GM03348 (cell line): ENCODE results near the gene BCAP31.

ENCODE experiments used
- DNase-seq: peaks from one replicate; pipeline ENCODE4 v3.0.0; 2012; ENCODE audit warnings: low spot score

Gene BCAP31

GRCh38 chrX:153673428-153674218 is 50.6 kb downstream of the BCAP31 start, which contains the start of gene PNCK:
Gene PNCK (minus strand): TSS chrX:153673813. CDS start chrX:153673076, 737 bp downstream.
- no peak for DNase-seq

GRCh38 chrX:153672531-153673427 is 51.4 kb downstream of the BCAP31 start:
- no peak for DNase-seq

- DNase-seq = no peak
These were observed 52.3 kb downstream of the BCAP31 start for GRCh38 chrX:153671589-153672530.

GRCh38 chrX:153670748-153671588 is 53.2 kb downstream of the BCAP31 start:
- no peak for DNase-seq

- DNase-seq = no peak
These were observed 54.1 kb downstream of the BCAP31 start for GRCh38 chrX:153669901-153670731.

- DNase-seq = peak; percentile 66
These were observed 54.9 kb downstream of the BCAP31 start for GRCh38 chrX:153669174-153669890.

GRCh38 chrX:153668423-153669173 is 55.6 kb downstream of the BCAP31 start:
- no peak for DNase-seq

- DNase-seq = peak; percentile 82
These were observed 56.2 kb downstream of the BCAP31 start for GRCh38 chrX:153667956-153668396.

GRCh38 chrX:153667281-153667955 is 56.8 kb downstream of the BCAP31 start:
- no peak for DNase-seq

- DNase-seq = no peak
These were observed 58.4 kb downstream of the BCAP31 start for GRCh38 chrX:153665726-153666306.

- no peak for DNase-seq
These were observed 61.9 kb downstream of the BCAP31 start for GRCh38 chrX:153662266-153662665.

- no peak for DNase-seq
These were observed 64.9 kb downstream of the BCAP31 start for GRCh38 chrX:153659268-153659667.

GRCh38 chrX:153657161-153657560 is 67.0 kb downstream of the BCAP31 start:
- no peak for DNase-seq

- no peak for DNase-seq
These were observed 70.6 kb downstream of the BCAP31 start for GRCh38 chrX:153653556-153653955.

GRCh38 chrX:153651540-153652079 is 72.6 kb downstream of the BCAP31 start:
- peak; percentile 19 for DNase-seq

- no peak for DNase-seq
These were observed 73.2 kb downstream of the BCAP31 start for GRCh38 chrX:153650959-153651358.
